ENCODE results near the gene ALDH5A1. TPM values are rescaled to one million over a fixed set of nuclear protein-coding genes. Genes with fewer than 3 reads are reported as not detected.

ALDH5A1 gene
- total and polyA plus RNA-seq, 2 of the 13 experiments (the other 11 are each of a cell fraction or from before 2014, with no cell fraction given): 12.8 to 32.5 TPM

DNA sequence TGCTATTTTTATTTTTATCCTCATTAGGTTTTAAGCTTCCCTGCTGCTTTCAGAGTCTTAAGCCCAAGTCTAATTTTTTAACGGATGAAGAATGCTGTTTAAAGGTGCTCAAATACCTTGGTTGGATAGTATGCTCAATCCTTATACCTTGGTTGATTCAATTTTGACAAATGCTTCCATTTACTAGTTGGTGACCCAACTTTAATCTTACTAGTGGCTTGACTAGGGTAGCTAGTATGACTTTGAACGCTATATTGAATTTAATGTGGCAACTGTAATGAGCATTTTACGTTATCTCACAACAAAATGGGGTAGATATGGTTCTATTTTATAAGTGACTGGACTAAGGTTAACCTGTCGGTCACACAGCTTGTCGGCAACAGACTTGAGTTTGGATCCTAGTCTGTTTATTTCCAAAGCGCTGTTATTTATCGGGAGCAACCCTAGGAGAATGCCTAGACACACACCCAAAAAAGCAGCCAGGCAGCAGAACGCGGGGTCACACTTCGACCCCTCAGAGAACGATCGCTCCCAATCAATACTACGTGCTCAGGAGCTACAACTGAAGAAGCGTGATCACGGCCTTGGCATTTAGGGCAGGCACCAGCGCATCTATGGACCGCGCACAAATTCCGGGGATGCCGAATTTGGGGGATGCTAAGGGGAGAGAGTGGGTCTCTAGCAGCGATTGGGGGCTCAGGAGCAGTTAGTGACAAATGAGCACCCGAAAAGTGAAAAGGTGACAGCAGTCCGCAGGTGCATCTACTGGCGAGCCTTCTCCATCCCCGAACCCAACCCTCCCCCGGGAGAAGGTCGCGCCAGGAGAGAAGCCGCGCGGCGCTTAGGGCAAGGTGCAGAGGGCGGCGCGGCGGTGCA is 586 bp upstream of the ALDH5A1 start (continued):
- TF ChIP-seq ZNF232 (CRISPR knock-in tag; IDR thresholded peaks at IDR 0.05; ENCODE audit: borderline replicate concordance): 0 out of 2 replicates have a peak, but pooled peaks have one; percentile 22
- TF ChIP-seq KDM6A (CRISPR knock-in tag; IDR thresholded peaks at IDR 0.05; ENCODE audit: low read depth): no peak
- TF ChIP-seq ZBTB7A (CRISPR knock-in tag; IDR thresholded peaks at IDR 0.05): peak; percentile 78
- TF ChIP-seq ZNF224 (CRISPR knock-in tag; IDR thresholded peaks at IDR 0.05): peak; percentile 87
- TF ChIP-seq, protein P1, sequence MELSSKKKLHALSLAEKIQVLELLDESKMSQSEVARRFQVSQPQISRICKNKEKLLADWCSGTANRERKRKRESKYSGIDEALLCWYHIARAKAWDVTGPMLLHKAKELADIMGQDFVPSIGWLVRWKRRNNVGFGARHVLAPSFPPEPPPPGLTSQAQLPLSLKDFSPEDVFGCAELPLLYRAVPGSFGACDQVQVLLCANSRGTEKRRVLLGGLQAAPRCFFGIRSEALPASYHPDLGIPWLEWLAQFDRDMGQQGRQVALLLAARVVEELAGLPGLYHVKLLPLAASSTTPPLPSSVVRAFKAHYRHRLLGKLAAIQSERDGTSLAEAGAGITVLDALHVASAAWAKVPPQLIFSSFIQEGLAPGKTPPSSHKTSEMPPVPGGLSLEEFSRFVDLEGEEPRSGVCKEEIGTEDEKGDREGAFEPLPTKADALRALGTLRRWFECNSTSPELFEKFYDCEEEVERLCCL (CRISPR knock-in tag; IDR thresholded peaks at IDR 0.05; ENCODE audit: borderline replicate concordance): no peak
- no peak for TF ChIP-seq ZFP62 (CRISPR knock-in tag; IDR thresholded peaks at IDR 0.05)
- no peak for TF ChIP-seq ZNF354B (CRISPR knock-in tag; IDR thresholded peaks at IDR 0.05)
- no peak for TF ChIP-seq TOPORS (CRISPR knock-in tag; IDR thresholded peaks at IDR 0.05)
- TF ChIP-seq SCMH1 (CRISPR knock-in tag; IDR thresholded peaks at IDR 0.05; ENCODE audit: borderline replicate concordance): no peak
- TF ChIP-seq ZNF891 (CRISPR knock-in tag; IDR thresholded peaks at IDR 0.05): peak; percentile 75; the same call in 1 of the 2 replicates
- TF ChIP-seq, protein P2, sequence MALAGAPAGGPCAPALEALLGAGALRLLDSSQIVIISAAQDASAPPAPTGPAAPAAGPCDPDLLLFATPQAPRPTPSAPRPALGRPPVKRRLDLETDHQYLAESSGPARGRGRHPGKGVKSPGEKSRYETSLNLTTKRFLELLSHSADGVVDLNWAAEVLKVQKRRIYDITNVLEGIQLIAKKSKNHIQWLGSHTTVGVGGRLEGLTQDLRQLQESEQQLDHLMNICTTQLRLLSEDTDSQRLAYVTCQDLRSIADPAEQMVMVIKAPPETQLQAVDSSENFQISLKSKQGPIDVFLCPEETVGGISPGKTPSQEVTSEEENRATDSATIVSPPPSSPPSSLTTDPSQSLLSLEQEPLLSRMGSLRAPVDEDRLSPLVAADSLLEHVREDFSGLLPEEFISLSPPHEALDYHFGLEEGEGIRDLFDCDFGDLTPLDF (CRISPR knock-in tag; IDR thresholded peaks at IDR 0.05): no peak
- peak; percentile 83; the same call in 1 of the 2 replicates for TF ChIP-seq SALL1 (CRISPR knock-in tag; IDR thresholded peaks at IDR 0.05)
- TF ChIP-seq SMAD3 (CRISPR knock-in tag; IDR thresholded peaks at IDR 0.05): no peak
- TF ChIP-seq, protein P3, sequence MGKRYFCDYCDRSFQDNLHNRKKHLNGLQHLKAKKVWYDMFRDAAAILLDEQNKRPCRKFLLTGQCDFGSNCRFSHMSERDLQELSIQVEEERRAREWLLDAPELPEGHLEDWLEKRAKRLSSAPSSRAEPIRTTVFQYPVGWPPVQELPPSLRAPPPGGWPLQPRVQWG (CRISPR knock-in tag; IDR thresholded peaks at IDR 0.05; ENCODE audit: borderline replicate concordance, low read depth): no peak
- TF ChIP-seq, protein P4, sequence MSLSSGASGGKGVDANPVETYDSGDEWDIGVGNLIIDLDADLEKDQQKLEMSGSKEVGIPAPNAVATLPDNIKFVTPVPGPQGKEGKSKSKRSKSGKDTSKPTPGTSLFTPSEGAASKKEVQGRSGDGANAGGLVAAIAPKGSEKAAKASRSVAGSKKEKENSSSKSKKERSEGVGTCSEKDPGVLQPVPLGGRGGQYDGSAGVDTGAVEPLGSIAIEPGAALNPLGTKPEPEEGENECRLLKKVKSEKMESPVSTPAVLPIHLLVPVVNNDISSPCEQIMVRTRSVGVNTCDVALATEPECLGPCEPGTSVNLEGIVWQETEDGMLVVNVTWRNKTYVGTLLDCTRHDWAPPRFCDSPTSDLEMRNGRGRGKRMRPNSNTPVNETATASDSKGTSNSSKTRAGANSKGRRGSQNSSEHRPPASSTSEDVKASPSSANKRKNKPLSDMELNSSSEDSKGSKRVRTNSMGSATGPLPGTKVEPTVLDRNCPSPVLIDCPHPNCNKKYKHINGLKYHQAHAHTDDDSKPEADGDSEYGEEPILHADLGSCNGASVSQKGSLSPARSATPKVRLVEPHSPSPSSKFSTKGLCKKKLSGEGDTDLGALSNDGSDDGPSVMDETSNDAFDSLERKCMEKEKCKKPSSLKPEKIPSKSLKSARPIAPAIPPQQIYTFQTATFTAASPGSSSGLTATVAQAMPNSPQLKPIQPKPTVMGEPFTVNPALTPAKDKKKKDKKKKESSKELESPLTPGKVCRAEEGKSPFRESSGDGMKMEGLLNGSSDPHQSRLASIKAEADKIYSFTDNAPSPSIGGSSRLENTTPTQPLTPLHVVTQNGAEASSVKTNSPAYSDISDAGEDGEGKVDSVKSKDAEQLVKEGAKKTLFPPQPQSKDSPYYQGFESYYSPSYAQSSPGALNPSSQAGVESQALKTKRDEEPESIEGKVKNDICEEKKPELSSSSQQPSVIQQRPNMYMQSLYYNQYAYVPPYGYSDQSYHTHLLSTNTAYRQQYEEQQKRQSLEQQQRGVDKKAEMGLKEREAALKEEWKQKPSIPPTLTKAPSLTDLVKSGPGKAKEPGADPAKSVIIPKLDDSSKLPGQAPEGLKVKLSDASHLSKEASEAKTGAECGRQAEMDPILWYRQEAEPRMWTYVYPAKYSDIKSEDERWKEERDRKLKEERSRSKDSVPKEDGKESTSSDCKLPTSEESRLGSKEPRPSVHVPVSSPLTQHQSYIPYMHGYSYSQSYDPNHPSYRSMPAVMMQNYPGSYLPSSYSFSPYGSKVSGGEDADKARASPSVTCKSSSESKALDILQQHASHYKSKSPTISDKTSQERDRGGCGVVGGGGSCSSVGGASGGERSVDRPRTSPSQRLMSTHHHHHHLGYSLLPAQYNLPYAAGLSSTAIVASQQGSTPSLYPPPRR (CRISPR knock-in tag; IDR thresholded peaks at IDR 0.05; ENCODE audit: borderline replicate concordance): no peak
- no peak for TF ChIP-seq ZNF879 (CRISPR knock-in tag; IDR thresholded peaks at IDR 0.05)

All from HepG2 (cell line).